Measurements from ENCODE around the gene TMEM30A.

DNA sequence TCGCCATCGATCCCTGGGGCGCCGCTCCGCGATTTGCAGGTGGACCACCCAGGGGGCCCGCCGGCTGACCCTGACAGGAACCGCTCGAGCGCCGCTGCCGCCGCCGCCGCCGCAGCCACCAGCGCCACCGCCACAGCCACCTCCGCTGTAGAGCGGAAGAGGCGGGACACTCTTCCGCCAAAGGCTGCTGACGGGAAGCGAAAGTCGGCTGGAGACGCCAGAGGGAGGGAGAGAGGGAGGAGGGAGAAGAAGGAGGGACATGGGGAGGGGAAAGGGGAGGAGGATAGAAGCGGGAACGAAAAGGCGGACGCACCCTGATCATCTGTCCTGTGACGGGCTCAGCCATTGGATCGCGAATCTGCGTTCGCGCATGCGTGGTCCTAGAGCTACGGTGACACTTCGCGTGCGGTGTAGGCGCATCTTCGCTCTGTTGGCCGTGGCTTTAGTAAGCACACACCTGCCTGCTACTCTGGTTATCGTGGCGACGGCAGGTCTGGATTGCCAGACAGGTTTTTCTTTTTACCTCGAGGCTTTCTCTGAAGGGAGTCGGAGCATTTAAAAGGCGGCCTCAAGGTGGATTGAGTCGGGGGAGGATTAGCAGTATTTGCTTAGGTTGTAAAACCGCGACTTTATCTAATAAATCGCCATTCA lies at the start of gene TMEM30A:
- TF ChIP-seq NFRKB (IDR thresholded peaks at IDR 0.05): no peak
- TF ChIP-seq FOXK2 (IDR thresholded peaks at IDR 0.05): no peak
- no peak for TF ChIP-seq HDGF (IDR thresholded peaks at IDR 0.05; ENCODE audit: borderline replicate concordance)
- no peak for TF ChIP-seq FOXA1 (IDR thresholded peaks at IDR 0.05)
- no peak for TF ChIP-seq SUZ12 (IDR thresholded peaks at IDR 0.05)
- TF ChIP-seq SP1 (IDR thresholded peaks at IDR 0.05): no peak
- no peak for TF ChIP-seq BHLHE40 (IDR thresholded peaks at IDR 0.05; ENCODE audit: borderline replicate concordance)
- no peak for TF ChIP-seq ZNF384 (IDR thresholded peaks at IDR 0.05)
- no peak for TF ChIP-seq ELF4 (IDR thresholded peaks at IDR 0.05)
- peak; percentile 81 for TF ChIP-seq PKNOX1 (IDR thresholded peaks at IDR 0.05)
- no peak for TF ChIP-seq FOXM1 (IDR thresholded peaks at IDR 0.05; ENCODE audit: borderline replicate concordance)
- peak; percentile 91 for TF ChIP-seq L3MBTL2 (conservative IDR thresholded peaks at IDR 0.05)
- TF ChIP-seq LEF1 (IDR thresholded peaks at IDR 0.05; ENCODE audit: borderline replicate concordance): no peak
- peak; percentile 31; the same call in 1 of the 2 replicates for TF ChIP-seq CTBP1 (IDR thresholded peaks at IDR 0.05; ENCODE audit: borderline replicate concordance)

Measured in HEK293T (cell line).